PC-3 (cell line): ENCODE data around the gene PTPRN.

Source experiments
- CTCF ChIP-seq: fragments of 300-600 bp; sonication (generic); conservative IDR thresholded peaks from 2 replicates; pipeline ENCODE4 v1.5.1; 2017; ENCODE audit warnings: antibody characterized with exemption, low read depth, mild to moderate bottlenecking, low read length
- EZH2phosphoT487 ChIP-seq: fragments of 300-600 bp; sonication (generic); IDR thresholded peaks from 2 replicates; pipeline ENCODE4 v1.6.1; 2018; ENCODE audit warnings: mild to moderate bottlenecking, antibody characterized with exemption, low read length, borderline replicate concordance

DNA sequence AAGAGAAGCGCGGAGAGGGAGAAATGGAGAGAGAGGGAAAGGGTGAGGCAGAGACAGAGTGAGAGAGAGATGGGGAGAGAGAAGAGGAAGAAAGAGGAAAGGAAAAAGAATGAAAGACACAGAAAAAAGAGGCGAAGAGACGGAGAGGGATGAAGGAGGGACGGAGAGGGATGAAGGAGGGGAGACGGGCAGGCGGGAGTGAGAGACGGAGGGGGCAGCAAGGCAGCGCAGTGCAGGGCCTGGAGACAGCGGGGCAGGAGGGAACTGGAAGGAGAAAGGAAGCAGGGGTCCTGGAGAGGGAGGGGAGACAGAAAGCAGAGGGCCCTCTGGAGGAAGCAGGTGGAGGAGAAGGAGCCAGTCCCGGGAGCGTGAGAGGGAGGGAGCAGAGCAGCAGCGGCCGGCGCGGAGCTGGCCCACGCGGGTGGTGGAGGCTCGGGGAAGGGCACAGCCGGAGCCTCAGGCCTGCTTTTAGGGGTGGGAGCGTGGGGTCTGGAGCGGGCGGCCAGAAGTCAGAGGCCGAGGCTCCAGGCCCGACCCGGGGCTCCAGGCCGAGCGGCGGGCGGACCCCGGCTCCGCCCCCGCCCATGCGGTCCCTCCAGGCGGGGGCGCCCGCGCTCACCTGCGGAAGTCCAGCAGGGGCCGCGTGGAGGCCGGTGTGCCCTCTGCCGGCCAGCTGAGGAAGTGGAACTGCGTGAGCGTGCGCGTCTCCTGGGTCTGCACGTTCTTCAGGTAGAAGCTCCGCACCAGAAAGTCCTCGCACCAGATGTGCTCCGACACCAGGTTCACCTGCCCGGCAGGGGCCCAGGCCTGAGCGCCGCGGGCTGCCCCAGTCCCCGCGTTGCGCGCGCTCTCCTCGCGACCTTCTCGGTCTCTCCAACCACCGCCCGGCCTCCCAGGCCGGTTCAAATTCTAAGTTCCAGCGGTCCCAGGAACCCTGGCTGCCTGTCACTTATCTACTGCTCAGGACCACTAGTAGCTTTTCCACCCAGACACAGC lies 14.5 kb downstream of the PTPRN start:
- TF ChIP-seq CTCF (peak; percentile 95), EZH2phosphoT487 (no peak)
